IPS-18c (cell line): ENCODE results near the gene HES5.

Source experiments
- H3K4me3 ChIP-seq: 2 replicates; pipeline ENCODE4 v1.7.0; 2013; ENCODE audit warnings: low read depth, mild to moderate bottlenecking, low read length, moderate library complexity; ENCODE audit not compliant: insufficient read depth
- H3K9me3 ChIP-seq: one replicate; pipeline ENCODE4 v1.6.1; 2013; ENCODE audit warnings: mild to moderate bottlenecking, low read length, moderate library complexity; ENCODE audit not compliant: control insufficient read depth, insufficient read depth

HES5 gene

GRCh38 chr1:2501041-2501819 is 28.8 kb downstream of the HES5 start:
- Histone ChIP-seq H3K4me3 (no peak overlapping the region), H3K9me3 (no peaks in the 10 kb centered on the region)

- Histone ChIP-seq H3K4me3 (no peak overlapping the region), H3K9me3 (no peaks in the 10 kb centered on the region)
These were observed 30.0 kb downstream of the HES5 start for GRCh38 chr1:2499986-2500596.

- no peaks in the 10 kb centered on the region for H3K9me3 ChIP-seq
- no peak overlapping the region for H3K4me3 ChIP-seq
These were observed 30.8 kb downstream of the HES5 start for GRCh38 chr1:2499260-2499659.

- no peaks in the 10 kb centered on the region for H3K9me3 ChIP-seq
- H3K4me3 ChIP-seq, result no peak overlapping the region
These were observed 31.4 kb downstream of the HES5 start for GRCh38 chr1:2498648-2499047.

- no peaks in the 10 kb centered on the region for H3K9me3 ChIP-seq
- H3K4me3 ChIP-seq, result no peak overlapping the region
These were observed 32.2 kb downstream of the HES5 start for GRCh38 chr1:2497891-2498290.

GRCh38 chr1:2496746-2497145 is 33.3 kb downstream of the HES5 start:
- no peak overlapping the region for H3K4me3 ChIP-seq

GRCh38 chr1:2496087-2496622 is 33.9 kb downstream of the HES5 start:
- H3K4me3 ChIP-seq, result no peak overlapping the region
- H3K9me3 ChIP-seq, result no peaks in the 10 kb centered on the region

More at GRCh38 chr1:2496746-2497145, 33.3 kb downstream of the HES5 start:
- H3K9me3 ChIP-seq, result no peaks in the 10 kb centered on the region

- no peaks in the 10 kb centered on the region for H3K9me3 ChIP-seq
- no peak overlapping the region for H3K4me3 ChIP-seq
These were observed 34.5 kb downstream of the HES5 start for GRCh38 chr1:2495546-2495945.

GRCh38 chr1:2495026-2495425 is 35.0 kb downstream of the HES5 start:
- no peaks in the 10 kb centered on the region for H3K9me3 ChIP-seq

GRCh38 chr1:2494323-2494693 is 35.8 kb downstream of the HES5 start:
- no peak overlapping the region for H3K4me3 ChIP-seq
- no peaks in the 10 kb centered on the region for H3K9me3 ChIP-seq

More at GRCh38 chr1:2495026-2495425, 35.0 kb downstream of the HES5 start:
- H3K4me3 ChIP-seq, result no peak overlapping the region

GRCh38 chr1:2493691-2494322 is 36.3 kb downstream of the HES5 start:
- no peak overlapping the region for H3K4me3 ChIP-seq
- H3K9me3 ChIP-seq, result no peaks in the 10 kb centered on the region

GRCh38 chr1:2493218-2493617 is 36.8 kb downstream of the HES5 start:
- H3K9me3 ChIP-seq, result no peaks in the 10 kb centered on the region
- no peak overlapping the region for H3K4me3 ChIP-seq

- Histone ChIP-seq H3K4me3 (no peak overlapping the region), H3K9me3 (no peaks in the 10 kb centered on the region)
These were observed 38.0 kb downstream of the HES5 start for GRCh38 chr1:2492091-2492490.

- no peak overlapping the region for H3K4me3 ChIP-seq
- no peaks in the 10 kb centered on the region for H3K9me3 ChIP-seq
These were observed 40.4 kb downstream of the HES5 start for GRCh38 chr1:2489615-2490014.

- Histone ChIP-seq H3K9me3 (no peaks in the 10 kb centered on the region), H3K4me3 (no peak overlapping the region)
These were observed 41.4 kb downstream of the HES5 start for GRCh38 chr1:2488688-2489087.

GRCh38 chr1:2486558-2486957 is 43.5 kb downstream of the HES5 start:
- Histone ChIP-seq H3K4me3 (no peak overlapping the region), H3K9me3 (no peaks in the 10 kb centered on the region)

GRCh38 chr1:2486041-2486440 is 44.0 kb downstream of the HES5 start:
- Histone ChIP-seq H3K9me3 (no peaks in the 10 kb centered on the region), H3K4me3 (no peak overlapping the region)

- H3K9me3 ChIP-seq, result no peaks in the 10 kb centered on the region
- no peak overlapping the region for H3K4me3 ChIP-seq
These were observed 46.1 kb downstream of the HES5 start for GRCh38 chr1:2483970-2484369.
